Measurements from ENCODE around the gene SLC6A1.

Gene SLC6A1

GRCh38 chr3:10992017-10992942, at the start of gene SLC6A1:
Gene SLC6A1 (plus strand): TSS chr3:10992748. CDS start chr3:11017212, 24,464 bp downstream.
- peaks cover 41% of the 10 kb centered on the region for H3K27me3 ChIP-seq (ENCODE audit: insufficient read depth, insufficient read length)
- DNase-seq (ENCODE audit: low read depth, low spot score), result peak; percentile 67
- H3K9me3 ChIP-seq (ENCODE audit: insufficient read depth, low read length), result no peaks in the 10 kb centered on the region
- peak within 1 kb of the TSS; percentile 72 for H3K4me3 ChIP-seq (ENCODE audit: insufficient read length, low read depth)
- no peaks in the 10 kb centered on the region for H3K36me3 ChIP-seq (ENCODE audit: insufficient read depth, insufficient read length, low read length)
- H3K4me1 ChIP-seq (ENCODE audit: insufficient read depth, insufficient read length), result peaks cover 14% of the 10 kb centered on the region
- peak within 1 kb of the TSS; percentile 78 for H3K9ac ChIP-seq (ENCODE audit: insufficient read length, low read depth)
- no peak for TF ChIP-seq ZNF274 (IDR thresholded peaks at IDR 0.05; ENCODE audit: low read depth, low read length)

- Histone ChIP-seq H3K27me3 (ENCODE audit: insufficient read depth, insufficient read length) (no peaks in the 10 kb centered on the region), H3K4me3 (ENCODE audit: insufficient read length, low read depth) (no peak overlapping the region), H3K4me1 (ENCODE audit: insufficient read depth, insufficient read length) (peaks cover 8% of the 10 kb centered on the region), H3K9me3 (ENCODE audit: insufficient read depth, low read length) (peaks cover 22% of the 10 kb centered on the region), H3K9ac (ENCODE audit: insufficient read length, low read depth) (no peak overlapping the region), H3K36me3 (ENCODE audit: insufficient read depth, insufficient read length, low read length) (no peaks in the 10 kb centered on the region)
- DNase-seq (ENCODE audit: low read depth, low spot score), result no peak
- no peak for TF ChIP-seq ZNF274 (IDR thresholded peaks at IDR 0.05; ENCODE audit: low read depth, low read length)
- no peak for TF ChIP-seq YY1 (IDR thresholded peaks at IDR 0.05; ENCODE audit: insufficient read depth, insufficient read length)
- TF ChIP-seq SUZ12 (IDR thresholded peaks at IDR 0.05; ENCODE audit: extremely low read depth, insufficient read depth, insufficient read length), result no peak
Measured at GRCh38 chr3:10944866-10945265, 47.7 kb upstream of the SLC6A1 start.

GRCh38 chr3:10945683-10946287, 46.8 kb upstream of the SLC6A1 start:
- H3K4me3 ChIP-seq (ENCODE audit: insufficient read length, low read depth), result no peak overlapping the region
- H3K9me3 ChIP-seq (ENCODE audit: insufficient read depth, low read length), result peaks cover 22% of the 10 kb centered on the region
- no peaks in the 10 kb centered on the region for H3K27me3 ChIP-seq (ENCODE audit: insufficient read depth, insufficient read length)
- no peak for TF ChIP-seq YY1 (IDR thresholded peaks at IDR 0.05; ENCODE audit: insufficient read depth, insufficient read length)
- no peak overlapping the region for H3K9ac ChIP-seq (ENCODE audit: insufficient read length, low read depth)
- H3K36me3 ChIP-seq (ENCODE audit: insufficient read depth, insufficient read length, low read length), result no peaks in the 10 kb centered on the region
- peaks cover 8% of the 10 kb centered on the region for H3K4me1 ChIP-seq (ENCODE audit: insufficient read depth, insufficient read length)
- peak; percentile 85 for DNase-seq (ENCODE audit: low read depth, low spot score)

- no peak for DNase-seq (ENCODE audit: low read depth, low spot score)
- Histone ChIP-seq H3K4me3 (ENCODE audit: insufficient read length, low read depth) (no peak overlapping the region), H3K27me3 (ENCODE audit: insufficient read depth, insufficient read length) (no peaks in the 10 kb centered on the region), H3K9ac (ENCODE audit: insufficient read length, low read depth) (no peak overlapping the region), H3K9me3 (ENCODE audit: insufficient read depth, low read length) (peaks cover 22% of the 10 kb centered on the region), H3K4me1 (ENCODE audit: insufficient read depth, insufficient read length) (peaks cover 8% of the 10 kb centered on the region), H3K36me3 (ENCODE audit: insufficient read depth, insufficient read length, low read length) (no peaks in the 10 kb centered on the region)
- TF ChIP-seq SUZ12 (IDR thresholded peaks at IDR 0.05; ENCODE audit: extremely low read depth, insufficient read depth, insufficient read length) (no peak), ZNF274 (IDR thresholded peaks at IDR 0.05; ENCODE audit: low read depth, low read length) (no peak), YY1 (IDR thresholded peaks at IDR 0.05; ENCODE audit: insufficient read depth, insufficient read length) (no peak)
Measured at GRCh38 chr3:10946526-10946925, 46.0 kb upstream of the SLC6A1 start.

GRCh38 chr3:10948326-10948725, 44.2 kb upstream of the SLC6A1 start:
- Histone ChIP-seq H3K4me3 (ENCODE audit: insufficient read length, low read depth) (no peak overlapping the region), H3K4me1 (ENCODE audit: insufficient read depth, insufficient read length) (peaks cover 8% of the 10 kb centered on the region), H3K27me3 (ENCODE audit: insufficient read depth, insufficient read length) (no peaks in the 10 kb centered on the region), H3K9me3 (ENCODE audit: insufficient read depth, low read length) (peaks cover 6% of the 10 kb centered on the region; the same call in 1 of the 2 replicates), H3K36me3 (ENCODE audit: insufficient read depth, insufficient read length, low read length) (no peaks in the 10 kb centered on the region), H3K9ac (ENCODE audit: insufficient read length, low read depth) (no peak overlapping the region)
- DNase-seq (ENCODE audit: low read depth, low spot score), result no peak
- TF ChIP-seq ZNF274 (IDR thresholded peaks at IDR 0.05; ENCODE audit: low read depth, low read length), result no peak
- no peak for TF ChIP-seq SUZ12 (IDR thresholded peaks at IDR 0.05; ENCODE audit: extremely low read depth, insufficient read depth, insufficient read length)
- TF ChIP-seq YY1 (IDR thresholded peaks at IDR 0.05; ENCODE audit: insufficient read depth, insufficient read length), result no peak

- H3K9ac ChIP-seq (ENCODE audit: insufficient read length, low read depth), result no peak overlapping the region
- TF ChIP-seq YY1 (IDR thresholded peaks at IDR 0.05; ENCODE audit: insufficient read depth, insufficient read length), result no peak
- TF ChIP-seq SUZ12 (IDR thresholded peaks at IDR 0.05; ENCODE audit: extremely low read depth, insufficient read depth, insufficient read length), result no peak
- TF ChIP-seq ZNF274 (IDR thresholded peaks at IDR 0.05; ENCODE audit: low read depth, low read length), result no peak
- no peak for DNase-seq (ENCODE audit: low read depth, low spot score)
- no peaks in the 10 kb centered on the region for H3K36me3 ChIP-seq (ENCODE audit: insufficient read depth, insufficient read length, low read length)
- no peaks in the 10 kb centered on the region for H3K9me3 ChIP-seq (ENCODE audit: insufficient read depth, low read length)
- peaks cover 10% of the 10 kb centered on the region for H3K4me1 ChIP-seq (ENCODE audit: insufficient read depth, insufficient read length)
- H3K4me3 ChIP-seq (ENCODE audit: insufficient read length, low read depth), result no peak overlapping the region
- H3K27me3 ChIP-seq (ENCODE audit: insufficient read depth, insufficient read length), result no peaks in the 10 kb centered on the region
Measured at GRCh38 chr3:10949197-10949596, 43.4 kb upstream of the SLC6A1 start.

- H3K9me3 ChIP-seq (ENCODE audit: insufficient read depth, low read length), result no peaks in the 10 kb centered on the region
- H3K4me3 ChIP-seq (ENCODE audit: insufficient read length, low read depth), result no peak overlapping the region
- no peak for DNase-seq (ENCODE audit: low read depth, low spot score)
- peak overlapping the region; percentile 18 for H3K9ac ChIP-seq (ENCODE audit: insufficient read length, low read depth)
- no peaks in the 10 kb centered on the region for H3K27me3 ChIP-seq (ENCODE audit: insufficient read depth, insufficient read length)
- TF ChIP-seq SUZ12 (IDR thresholded peaks at IDR 0.05; ENCODE audit: extremely low read depth, insufficient read depth, insufficient read length) (no peak), ZNF274 (IDR thresholded peaks at IDR 0.05; ENCODE audit: low read depth, low read length) (no peak), YY1 (IDR thresholded peaks at IDR 0.05; ENCODE audit: insufficient read depth, insufficient read length) (no peak)
- H3K36me3 ChIP-seq (ENCODE audit: insufficient read depth, insufficient read length, low read length), result no peaks in the 10 kb centered on the region
- peaks cover 5% of the 10 kb centered on the region for H3K4me1 ChIP-seq (ENCODE audit: insufficient read depth, insufficient read length)
Measured at GRCh38 chr3:10950476-10951294, 41.9 kb upstream of the SLC6A1 start.
